PC-3 (cell line): ENCODE data around the gene LRP10. TPM values are rescaled to one million over a fixed set of nuclear protein-coding genes. Genes with fewer than 3 reads are reported as not detected.

Source experiments
- ATAC-seq: fragments of 200-7000 bp; cut with Tn5 transposase; 2 replicates; pipeline ENCODE4 v1.9.1; 2020; ENCODE audit warnings: mild to moderate bottlenecking, moderate library complexity
- BruUV-seq: library from RNA; stranded (reverse); fragments of 400-500 nt; replicated peaks from 2 replicates; lab custom pipeline; 2021; lab: Mats Ljungman, UMichigan
- CTCF ChIA-PET: fragments of 300-600 bp; sonication (Branson Sonifier 250); formaldehyde crosslinking; loops from one replicate; lab custom pipeline; 2022; ENCODE audit warnings: antibody characterized with exemption; lab: Charles Lee
- POLR2A ChIA-PET: fragments of 300-600 bp; sonication (Branson Sonifier 250); formaldehyde crosslinking; loops from one replicate; lab custom pipeline; 2022; ENCODE audit warnings: antibody characterized with exemption; ENCODE audit not compliant: unreplicated experiment; lab: Charles Lee
- DNase-seq: peaks from one replicate; pipeline ENCODE4 v3.0.0-alpha.2; 2015
- H2AFZ ChIP-seq: fragments of 300-600 bp; sonication (generic); 2 replicates; pipeline ENCODE4 v1.6.0; 2016; ENCODE audit warnings: antibody characterized with exemption, low read length
- H3F3A ChIP-seq: fragments of 300-600 bp; sonication (generic); one replicate; pipeline ENCODE4 v1.6.0; 2017; ENCODE audit warnings: antibody characterized with exemption, low read length, control low read depth, mild to moderate bottlenecking; ENCODE audit not compliant: unreplicated experiment
- H3K27ac ChIP-seq: fragments of 300-600 bp; sonication (generic); 2 replicates; pipeline ENCODE4 v1.5.1; 2016; ENCODE audit warnings: mild to moderate bottlenecking, low read length
- H3K27me3 ChIP-seq: fragments of 300-600 bp; sonication (generic); 2 replicates; pipeline ENCODE4 v1.6.1; 2016; ENCODE audit warnings: low read length, mixed read lengths
- H3K36me3 ChIP-seq: fragments of 300-600 bp; sonication (generic); 2 replicates; pipeline ENCODE4 v1.6.1; 2016; ENCODE audit warnings: low read depth, mixed run types, low read length, mixed read lengths
- H3K4me1 ChIP-seq: fragments of 300-600 bp; sonication (generic); 2 replicates; pipeline ENCODE4 v1.5.1; 2016; ENCODE audit warnings: low read length; ENCODE audit not compliant: insufficient read depth
- H3K4me2 ChIP-seq: fragments of 300-600 bp; sonication (generic); 2 replicates; pipeline ENCODE4 v1.6.0; 2016; ENCODE audit warnings: low read length
- H3K4me3 ChIP-seq: fragments of 300-600 bp; sonication (generic); 2 replicates; pipeline ENCODE4 v1.5.1; 2016; ENCODE audit warnings: mild to moderate bottlenecking, low read length, mixed read lengths
- H3K79me2 ChIP-seq: fragments of 300-600 bp; sonication (generic); 2 replicates; pipeline ENCODE4 v1.6.1; 2017; ENCODE audit warnings: low read length, mixed read lengths
- H3K9ac ChIP-seq: fragments of 300-600 bp; sonication (generic); 2 replicates; pipeline ENCODE4 v1.6.0; 2016; ENCODE audit warnings: mild to moderate bottlenecking, low read length
- H3K9me2 ChIP-seq: fragments of 300-600 bp; sonication (generic); replicated peaks from 2 replicates; pipeline ENCODE4 v1.6.1; 2016; ENCODE audit warnings: mixed run types, low read length, mixed read lengths
- H3K9me3 ChIP-seq: fragments of 300-600 bp; sonication (generic); 2 replicates; pipeline ENCODE4 v1.6.1; 2016; ENCODE audit warnings: low read length, mixed read lengths
- H4K20me1 ChIP-seq: fragments of 300-600 bp; sonication (generic); 2 replicates; pipeline ENCODE4 v1.6.1; 2016; ENCODE audit warnings: low read length, mixed read lengths
- CTCF ChIP-seq: fragments of 300-600 bp; sonication (generic); conservative IDR thresholded peaks from 2 replicates; pipeline ENCODE4 v1.5.1; 2017; ENCODE audit warnings: antibody characterized with exemption, low read depth, mild to moderate bottlenecking, low read length
- EZH2 ChIP-seq: fragments of 300-600 bp; sonication (generic); IDR thresholded peaks from one replicate; pipeline ENCODE4 v1.6.1; 2017; ENCODE audit warnings: antibody characterized with exemption, mild to moderate bottlenecking, low read length; ENCODE audit not compliant: unreplicated experiment
- EZH2phosphoT487 ChIP-seq: fragments of 300-600 bp; sonication (generic); IDR thresholded peaks from 2 replicates; pipeline ENCODE4 v1.6.1; 2018; ENCODE audit warnings: mild to moderate bottlenecking, antibody characterized with exemption, low read length, borderline replicate concordance
- intact Hi-C: fragments of 100-400 bp; cut with micrococcal nuclease; formaldehyde crosslinking; loops from 2 replicates; pipeline ENCODE4 v1.9.0; 2023
- total RNA-seq: library from RNA; depleted of rRNA; stranded (reverse); fragments of >200 nt; gene quantifications from 2 replicates; pipeline ENCODE4 v1.2.3, GENCODE V29; 2014

LRP10 gene
- total RNA-seq, 1 experiment from 2014 or later: 46.5 TPM

- POLR2A ChIA-PET: no interaction called here
- CTCF ChIA-PET: no interaction called here
- no TSS peak for BruUV-seq
Measured at GRCh38 chr14:22866874-22867273, 4.7 kb upstream of the LRP10 start.

GRCh38 chr14:22870811-22871223 is 723 bp upstream of the LRP10 start:
- CTCF ChIA-PET: interaction anchor here (0.7 kb wide), 1 partner anchor 213 kb away, joined by 3 read pairs; no protein-coding TSS in a partner anchor
- Histone ChIP-seq H3K9ac (peak overlapping the region; percentile 5; the same call in 1 of the 2 replicates), H3K4me3 (peak overlapping the region; percentile 88), H3K4me1 (peaks cover 18% of the 10 kb centered on the region), H3K9me2 (no peaks in the 10 kb centered on the region), H2AFZ (peak overlapping the region; percentile 45), H3K36me3 (peaks cover 13% of the 10 kb centered on the region; the same call in 1 of the 2 replicates), H3K27ac (peak overlapping the region; percentile 94), H3K4me2 (peak overlapping the region; percentile 94), H3K27me3 (no peaks in the 10 kb centered on the region), H4K20me1 (no peaks in the 10 kb centered on the region), H3K9me3 (no peaks in the 10 kb centered on the region), H3K79me2 (peaks cover 20% of the 10 kb centered on the region), H3F3A (peaks cover 6% of the 10 kb centered on the region)
- DNase-seq (no peak), ATAC-seq (no peak)
- no TSS peak for BruUV-seq
- intact Hi-C loops: loop anchor here (1.0 to 5.0 kb wide), 2 partner anchors 18 to 56 kb away; partner anchors contain the start of gene PRMT5
- POLR2A ChIA-PET: interaction anchor here (0.6 to 0.9 kb wide), 3 partner anchors 47 to 124 kb away, joined by 3 to 6 read pairs (median 3); no protein-coding TSS in a partner anchor
- TF ChIP-seq CTCF (no peak), EZH2phosphoT487 (no peak), EZH2 (no peak)

More at GRCh38 chr14:22866874-22867273, 4.7 kb upstream of the LRP10 start:
- Histone ChIP-seq H3K4me2 (no peak overlapping the region), H3K9ac (no peak overlapping the region), H4K20me1 (no peaks in the 10 kb centered on the region), H3K4me1 (peaks cover 8% of the 10 kb centered on the region), H3K9me3 (no peaks in the 10 kb centered on the region), H3K36me3 (no peaks in the 10 kb centered on the region), H3K27me3 (no peaks in the 10 kb centered on the region), H3K9me2 (no peaks in the 10 kb centered on the region), H3K79me2 (no peaks in the 10 kb centered on the region), H3F3A (peaks cover 6% of the 10 kb centered on the region), H2AFZ (no peak overlapping the region), H3K27ac (no peak overlapping the region), H3K4me3 (no peak overlapping the region)
- intact Hi-C loops: no loop called here
- no peak for DNase-seq
- ATAC-seq: no peak
- TF ChIP-seq EZH2phosphoT487 (no peak), EZH2 (no peak), CTCF (no peak)

- H3K4me2 ChIP-seq: peak overlapping the region; percentile 94
- H3K79me2 ChIP-seq: peaks cover 20% of the 10 kb centered on the region
- intact Hi-C loops: loop anchor here (1.0 to 5.0 kb wide), 3 partner anchors 15 to 55 kb away; partner anchors contain the start of gene PRMT5
- CTCF ChIA-PET: no interaction called here
- POLR2A ChIA-PET: no interaction called here
- no peaks in the 10 kb centered on the region for H3K9me2 ChIP-seq
- peak overlapping the region; percentile 94 for H2AFZ ChIP-seq
- peaks cover 6% of the 10 kb centered on the region for H3F3A ChIP-seq
- H3K27me3 ChIP-seq: no peaks in the 10 kb centered on the region
- H3K27ac ChIP-seq: peak overlapping the region; percentile 94
- no peaks in the 10 kb centered on the region for H3K9me3 ChIP-seq
- peaks cover 21% of the 10 kb centered on the region; the same call in 1 of the 2 replicates for H3K36me3 ChIP-seq
- H3K9ac ChIP-seq: peak overlapping the region; percentile 76
- no peaks in the 10 kb centered on the region for H4K20me1 ChIP-seq
- peak overlapping the region; percentile 88 for H3K4me3 ChIP-seq
- ATAC-seq (peak; percentile 51), DNase-seq (peak; percentile 94)
- TF ChIP-seq EZH2phosphoT487 (no peak), CTCF (peak; percentile 97)
- no TSS peak for BruUV-seq
- peaks cover 18% of the 10 kb centered on the region for H3K4me1 ChIP-seq
Measured at GRCh38 chr14:22872033-22872832, 693 bp downstream of the LRP10 start.
